ENCODE results near the gene ZFYVE28.

ZFYVE28 gene

DNA sequence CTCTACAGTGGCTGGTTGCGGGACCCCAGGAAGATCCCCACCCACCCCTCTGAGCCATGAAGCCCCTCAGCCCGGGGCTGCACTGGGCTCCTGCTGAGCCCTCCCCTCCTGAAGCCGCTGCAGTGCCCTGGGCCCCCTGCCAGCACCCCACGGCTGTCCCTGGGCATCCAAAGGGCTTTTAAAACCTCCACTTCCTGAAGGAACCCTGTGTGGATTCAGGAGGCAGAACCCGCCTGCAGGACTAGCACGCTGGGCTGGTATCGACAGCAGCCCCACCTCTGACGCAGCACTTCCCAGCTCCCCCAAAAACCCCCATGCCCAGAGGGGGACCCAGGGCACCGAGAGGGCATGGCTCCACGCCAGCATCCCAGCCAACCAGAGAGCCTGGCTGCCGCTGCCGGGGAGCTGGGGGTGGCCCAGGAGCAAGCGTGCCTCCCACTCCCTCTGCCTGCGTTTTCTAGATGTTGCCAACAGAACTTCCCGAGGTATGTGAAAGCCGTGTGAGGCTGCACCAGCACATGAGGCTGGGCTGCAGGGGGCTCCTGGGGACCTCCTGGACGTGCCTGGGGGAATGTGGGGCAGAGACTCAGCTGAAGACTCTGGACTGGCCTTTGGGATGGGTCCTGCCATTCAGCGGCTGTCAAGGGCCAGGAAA is 162.8 kb downstream of the ZFYVE28 start:
- TF ChIP-seq CTCF (IDR thresholded peaks at IDR 0.05; ENCODE audit: insufficient read depth, low read length, missing control alignments), result no peak
- ChIA-PET POLR2A (no interaction called here), CTCF (no interaction called here)
- H3K4me3 ChIP-seq (ENCODE audit: low read depth, low read length), result no peak overlapping the region
- no peak for DNase-seq (ENCODE audit: low read depth, low spot score)

- DNase-seq (ENCODE audit: low read depth, low spot score), result no peak
- ChIA-PET POLR2A (no interaction called here), CTCF (no interaction called here)
- no peak overlapping the region for H3K4me3 ChIP-seq (ENCODE audit: low read depth, low read length)
- TF ChIP-seq CTCF (IDR thresholded peaks at IDR 0.05; ENCODE audit: insufficient read depth, low read length, missing control alignments), result no peak
Measured at GRCh38 chr4:2254665-2255500, 163.6 kb downstream of the ZFYVE28 start.

DNA sequence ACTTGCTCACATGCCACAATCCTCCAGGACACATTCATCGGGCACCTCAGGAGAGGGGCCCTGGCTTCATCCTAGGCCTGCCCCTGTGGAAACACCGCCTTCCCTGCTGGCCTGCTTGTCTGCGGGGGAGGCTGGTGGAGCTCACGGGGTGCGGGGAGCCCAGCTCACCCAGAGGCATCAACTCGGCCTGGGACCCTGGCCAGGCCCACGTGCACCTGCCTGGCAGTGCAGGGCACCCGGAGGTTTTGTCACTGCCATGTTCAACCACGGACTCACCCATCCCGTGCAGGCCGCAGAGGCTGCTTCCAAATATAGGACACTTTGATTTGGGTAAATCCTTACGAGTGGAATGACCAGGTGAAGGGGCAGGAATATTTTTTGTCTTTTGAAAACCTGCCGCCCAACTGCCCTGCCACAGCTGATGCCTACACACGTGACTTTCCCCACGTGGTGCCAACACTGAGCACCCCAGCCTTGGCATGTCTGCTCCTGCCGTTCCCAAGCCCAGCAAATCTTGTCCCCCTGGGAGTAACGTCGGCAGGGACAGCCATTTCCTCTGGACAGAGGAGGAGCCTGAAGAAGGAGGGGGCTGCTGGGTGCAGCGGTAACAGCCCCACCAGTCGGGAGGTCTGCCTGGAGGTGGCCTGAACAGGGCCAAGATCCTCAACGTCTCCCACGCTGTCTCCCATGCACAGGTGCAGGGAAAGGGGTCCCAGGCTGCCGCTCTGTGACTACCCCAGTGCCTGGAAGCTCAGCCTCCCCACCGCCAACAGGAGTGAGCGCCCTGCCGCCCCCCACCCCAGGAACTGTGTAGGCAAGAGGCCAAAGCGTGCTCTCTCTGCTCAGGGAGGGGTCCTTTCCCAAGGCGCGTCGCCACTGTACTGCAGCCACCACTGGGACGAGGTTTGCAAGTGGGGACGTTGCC is 165.0 kb downstream of the ZFYVE28 start:
- ChIA-PET CTCF (no interaction called here), POLR2A (no interaction called here)
- no peak for TF ChIP-seq CTCF (IDR thresholded peaks at IDR 0.05; ENCODE audit: insufficient read depth, low read length, missing control alignments)
- no peak for DNase-seq (ENCODE audit: low read depth, low spot score)
- H3K4me3 ChIP-seq (ENCODE audit: low read depth, low read length), result no peak overlapping the region

GRCh38 chr4:2252530-2253091 is 165.8 kb downstream of the ZFYVE28 start:
- CTCF ChIA-PET, result interaction anchor here (1.0 kb wide), 1 partner anchor 9 kb away, joined by 4 read pairs; no protein-coding TSS in a partner anchor
- POLR2A ChIA-PET, result no interaction called here
- DNase-seq (ENCODE audit: low read depth, low spot score), result no peak
- TF ChIP-seq CTCF (IDR thresholded peaks at IDR 0.05; ENCODE audit: insufficient read depth, low read length, missing control alignments), result no peak
- no peak overlapping the region for H3K4me3 ChIP-seq (ENCODE audit: low read depth, low read length)

GRCh38 chr4:2251795-2252529 is 166.5 kb downstream of the ZFYVE28 start:
- POLR2A ChIA-PET, result no interaction called here

More at GRCh38 chr4:2251795-2252529, 166.5 kb downstream of the ZFYVE28 start:
- CTCF ChIA-PET, result interaction anchor here (1.0 kb wide), 1 partner anchor 8 kb away, joined by 4 read pairs; no protein-coding TSS in a partner anchor
- H3K4me3 ChIP-seq (ENCODE audit: low read depth, low read length), result no peak overlapping the region
- DNase-seq (ENCODE audit: low read depth, low spot score), result no peak
- TF ChIP-seq CTCF (IDR thresholded peaks at IDR 0.05; ENCODE audit: insufficient read depth, low read length, missing control alignments), result no peak
